CD14-positive monocyte (primary cell): ENCODE data around the gene IL1RL2. TPM values are rescaled to one million over a fixed set of nuclear protein-coding genes. Genes with fewer than 3 reads are reported as not detected.

Experiments used
- DNase-seq, 3 donors: peaks; one replicate each; pipeline ENCODE4 v3.0.0-alpha.2; 2011 to 2022
- H2AFZ ChIP-seq: 2 replicates; pipeline ENCODE4 v1.6.0; 2012; ENCODE audit warnings: mild to moderate bottlenecking, low read depth, low read length, inconsistent platforms; ENCODE audit not compliant: insufficient read depth, poor library complexity, severe bottlenecking
- H3K27ac ChIP-seq, 2 donors: 1 replicate in 1 of 2; 2 replicates in 1 of 2; pipeline ENCODE4 v1.5.1; 2012 to 2013; ENCODE audit warnings: low read length in 2 of 2, control low read depth in 1 of 2, inconsistent platforms in 1 of 2, low read depth in 1 of 2, mild to moderate bottlenecking in 1 of 2
- H3K27me3 ChIP-seq, 2 donors: one replicate each; pipeline versions ENCODE4 v1.6.0 to v1.6.1; 2011 to 2013; ENCODE audit warnings: low read length in 2 of 2; ENCODE audit not compliant: control insufficient read depth in 2 of 2, insufficient read depth in 2 of 2
- H3K36me3 ChIP-seq, 2 donors: replicated peaks in 1 of 2; 1 replicate in 1 of 2; 2 replicates in 1 of 2; pipeline versions ENCODE4 v1.5.1 to v1.6.1; 2012 to 2013; ENCODE audit warnings: low read length in 2 of 2, control low read depth in 1 of 2, inconsistent platforms in 1 of 2, mild to moderate bottlenecking in 1 of 2; ENCODE audit not compliant: insufficient read depth in 2 of 2, control insufficient read depth in 1 of 2
- H3K4me1 ChIP-seq, 2 donors: 1 replicate in 1 of 2; 2 replicates in 1 of 2; pipeline versions ENCODE4 v1.5.1 to v1.6.1; 2012 to 2013; ENCODE audit warnings: low read length in 2 of 2, control low read depth in 1 of 2, inconsistent platforms in 1 of 2, mild to moderate bottlenecking in 1 of 2, moderate library complexity in 1 of 2; ENCODE audit not compliant: insufficient read depth in 2 of 2, control insufficient read depth in 1 of 2
- H3K4me2 ChIP-seq: replicated peaks from 2 replicates; pipeline ENCODE3; 2012; ENCODE audit warnings: low read length, moderate library complexity, mild to moderate bottlenecking; ENCODE audit not compliant: poor library complexity, severe bottlenecking; ENCODE audit errors: extremely low read depth
- H3K4me3 ChIP-seq, 3 experiments: fragments of 200-600 bp in 1 of 3; sonication (generic) in 1 of 3; replicated peaks in 1 of 3; 1 replicate in 2 of 3; 2 replicates in 1 of 3; pipeline ENCODE4 v1.5.1; 2011 to 2013; ENCODE audit warnings: low read length in 3 of 3, mild to moderate bottlenecking in 3 of 3, control low read depth in 2 of 3, low read depth in 2 of 3, inconsistent platforms in 1 of 3, moderate library complexity in 1 of 3
- H3K79me2 ChIP-seq: 2 replicates; pipeline ENCODE4 v1.6.0; 2012; ENCODE audit warnings: mild to moderate bottlenecking, control low read depth, inconsistent platforms, low read length, moderate library complexity; ENCODE audit not compliant: insufficient read depth
- H3K9ac ChIP-seq: 2 replicates; pipeline ENCODE4 v1.6.0; 2017; ENCODE audit warnings: low read length, mild to moderate bottlenecking; ENCODE audit not compliant: insufficient read depth, poor library complexity, severe bottlenecking
- H3K9me3 ChIP-seq, 2 donors: replicated peaks in 1 of 2; 1 replicate in 1 of 2; 2 replicates in 1 of 2; pipeline versions ENCODE4 v1.5.1 to v1.6.1; 2012 to 2013; ENCODE audit warnings: low read length in 2 of 2, control low read depth in 1 of 2; ENCODE audit not compliant: control insufficient read depth in 1 of 2, insufficient read depth in 1 of 2
- H4K20me1 ChIP-seq: 2 replicates; pipeline ENCODE4 v1.6.0; 2012; ENCODE audit warnings: mild to moderate bottlenecking, low read length, control low read depth, moderate library complexity; ENCODE audit not compliant: insufficient read depth
- H3K27ac Mint-ChIP-seq, 7 donors: one replicate each; pipeline ENCODE4 v1.8.0; 2020; ENCODE audit warnings: mild to moderate bottlenecking in 7 of 7, mixed read lengths in 7 of 7, moderate library complexity in 6 of 7, inconsistent platforms in 2 of 7
- H3K27me3 Mint-ChIP-seq, 3 donors: one replicate each; pipeline ENCODE4 v1.8.0; 2021 to 2022; ENCODE audit warnings: low read depth in 3 of 3, mild to moderate bottlenecking in 3 of 3, mixed read lengths in 3 of 3, moderate library complexity in 3 of 3, inconsistent platforms in 1 of 3
- H3K36me3 Mint-ChIP-seq, 2 donors: one replicate each; pipeline ENCODE4 v1.8.0; 2020; ENCODE audit warnings: mixed read lengths in 2 of 2, inconsistent platforms in 1 of 2, mild to moderate bottlenecking in 1 of 2
- H3K4me1 Mint-ChIP-seq: one replicate; pipeline ENCODE4 v1.8.0; 2020; ENCODE audit warnings: mild to moderate bottlenecking, mixed read lengths
- H3K4me3 Mint-ChIP-seq, 2 donors: one replicate each; pipeline ENCODE4 v1.8.0; 2020; ENCODE audit warnings: mild to moderate bottlenecking in 2 of 2, mixed read lengths in 2 of 2, moderate library complexity in 1 of 2
- H3K9me3 Mint-ChIP-seq, 7 donors: one replicate each; pipeline ENCODE4 v1.8.0; 2020 to 2022; ENCODE audit warnings: mixed read lengths in 7 of 7, mild to moderate bottlenecking in 6 of 7, moderate library complexity in 6 of 7, inconsistent platforms in 2 of 7
- CTCF ChIP-seq: fragments of 200-600 bp; IDR thresholded peaks from one replicate; pipeline ENCODE4 v1.8.0; 2022; ENCODE audit warnings: antibody characterized with exemption, mild to moderate bottlenecking
- WGBS: methylation state at CpG from one replicate; pipeline ENCODE4 v1.1.5; 2013; ENCODE audit warnings: missing lambda C conversion rate; ENCODE audit not compliant: insufficient coverage; 5-methylcytosine and 5-hydroxymethylcytosine counted together
- intact Hi-C, 2 donors: fragments of 100-400 bp; cut with micrococcal nuclease; formaldehyde crosslinking; loops; one replicate each; pipeline versions ENCODE4 v1.15.0 to v1.15.1; 2023
- polyA plus RNA-seq, 3 donors: library from polyadenylated mRNA; depleted of rRNA in 1 of 3; unstranded in 2 of 3; stranded (reverse) in 1 of 3; fragments of 300-500 nt in 2 of 3; fragments of >200 nt in 1 of 3; fragmentation: Illumina TruSeq in 2 of 3; gene quantifications; 1 replicate in 2 of 3; 2 replicates in 1 of 3; pipeline ENCODE4 v1.2.3, GENCODE V29; 2012 to 2021

IL1RL2 gene
- polyA plus RNA-seq, 3 donors, result 0.07 to 1.5 TPM; not detected in 1

GRCh38 chr2:102191501-102191900 is 4.7 kb downstream of the IL1RL2 start:
- H3K9me3 Mint-ChIP-seq, result peaks cover 0 to 10% (median 2%) of the 10 kb centered on the region in 7 donors
- H3K27ac ChIP-seq, result no peak overlapping the region
- H3K27me3 Mint-ChIP-seq, result peaks cover 16 to 30% (median 18%) of the 10 kb centered on the region in 3 donors
- no peak overlapping the region for H3K4me3 Mint-ChIP-seq
- H3K9me3 ChIP-seq, result no peaks in the 10 kb centered on the region
- H3K4me2 ChIP-seq, result no peak overlapping the region
- H3K27me3 ChIP-seq, result peaks cover 1 to 17% of the 10 kb centered on the region in 2 donors
- H3K4me1 ChIP-seq, result peaks cover 10 to 13% of the 10 kb centered on the region in 2 donors
- intact Hi-C loops, result no loop called here
- H3K4me1 Mint-ChIP-seq, result peaks cover 7% of the 10 kb centered on the region
- 100% methylated on average over 1 of the region's 1 CpG for WGBS
- no peaks in the 10 kb centered on the region for H4K20me1 ChIP-seq
- H3K27ac Mint-ChIP-seq, result no peak overlapping the region
- no peak overlapping the region for H3K9ac ChIP-seq
- peaks cover 2% of the 10 kb centered on the region in 2 donors for H3K36me3 Mint-ChIP-seq
- H3K4me3 ChIP-seq, result no peak overlapping the region
- no peak for TF ChIP-seq CTCF
- no peaks in the 10 kb centered on the region for H3K36me3 ChIP-seq
- H2AFZ ChIP-seq, result no peak overlapping the region
- DNase-seq, result no peak
- no peaks in the 10 kb centered on the region for H3K79me2 ChIP-seq

- peaks cover under 1 to 1% of the 10 kb centered on the region in 2 donors for H3K4me1 ChIP-seq
- Mint-ChIP-seq H3K9me3 (peaks cover 0 to 6% (median 0%) of the 10 kb centered on the region in 7 donors), H3K27me3 (peaks cover 7 to 16% (median 11%) of the 10 kb centered on the region in 3 donors), H3K36me3 (no peaks in the 10 kb centered on the region), H3K4me1 (no peaks in the 10 kb centered on the region), H3K4me3 (no peak overlapping the region), H3K27ac (no peak overlapping the region)
- H3K27me3 ChIP-seq, result peaks cover 0 to 3% of the 10 kb centered on the region in 2 donors
- no peak overlapping the region for H3K9ac ChIP-seq
- no peak for DNase-seq
- H3K4me3 ChIP-seq, result no peak overlapping the region
- H4K20me1 ChIP-seq, result no peaks in the 10 kb centered on the region
- H3K9me3 ChIP-seq, result no peaks in the 10 kb centered on the region
- H3K79me2 ChIP-seq, result no peaks in the 10 kb centered on the region
- WGBS, result no CpG with 5 or more reads among the region's 1 CpG
- H3K4me2 ChIP-seq, result no peak overlapping the region
- H3K36me3 ChIP-seq, result no peaks in the 10 kb centered on the region
- H2AFZ ChIP-seq, result no peak overlapping the region
- intact Hi-C loops, result no loop called here
- no peak overlapping the region for H3K27ac ChIP-seq
- TF ChIP-seq CTCF, result no peak
These were observed 6.3 kb downstream of the IL1RL2 start for GRCh38 chr2:102193074-102193473.
